Measurements from ENCODE around the gene MBD5. TPM values are rescaled to one million over a fixed set of nuclear protein-coding genes. Genes with fewer than 3 reads are reported as not detected.
"Not testable (repeated sequence)": the region's sequence is repeated elsewhere in the genome, so short reads cannot be mapped to it uniquely, and the experiment has no call there.

Gene MBD5
- total and polyA plus RNA-seq, 7 donors = 2.3 to 81.1 (median 67.0) TPM

DNA sequence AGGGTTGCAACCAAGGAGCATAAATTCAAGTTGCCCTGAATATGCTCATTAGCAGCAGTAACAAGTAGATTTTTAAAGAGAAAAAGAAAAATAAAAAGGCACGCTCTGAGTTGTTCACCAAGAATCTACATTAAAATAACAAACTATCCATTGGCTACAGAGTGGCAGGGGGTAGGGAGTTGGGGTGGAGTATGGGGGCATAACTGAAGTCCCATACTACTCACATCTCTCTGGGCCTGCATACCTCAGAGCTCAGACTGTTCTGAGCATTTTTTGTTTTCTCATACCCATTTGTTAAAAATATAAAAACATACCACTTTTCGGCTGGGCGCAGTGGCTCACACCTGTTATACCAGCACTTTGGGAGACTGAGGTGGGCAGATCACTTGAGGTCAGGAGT lies 31.8 kb upstream of the MBD5 start:
- TF ChIP-seq POLR2AphosphoS5 (IDR thresholded peaks at IDR 0.05) (no peak), EP300 (IDR thresholded peaks at IDR 0.05) (no peak), POLR2A (IDR thresholded peaks at IDR 0.05) (no peak)
- TF ChIP-seq, protein P1, sequence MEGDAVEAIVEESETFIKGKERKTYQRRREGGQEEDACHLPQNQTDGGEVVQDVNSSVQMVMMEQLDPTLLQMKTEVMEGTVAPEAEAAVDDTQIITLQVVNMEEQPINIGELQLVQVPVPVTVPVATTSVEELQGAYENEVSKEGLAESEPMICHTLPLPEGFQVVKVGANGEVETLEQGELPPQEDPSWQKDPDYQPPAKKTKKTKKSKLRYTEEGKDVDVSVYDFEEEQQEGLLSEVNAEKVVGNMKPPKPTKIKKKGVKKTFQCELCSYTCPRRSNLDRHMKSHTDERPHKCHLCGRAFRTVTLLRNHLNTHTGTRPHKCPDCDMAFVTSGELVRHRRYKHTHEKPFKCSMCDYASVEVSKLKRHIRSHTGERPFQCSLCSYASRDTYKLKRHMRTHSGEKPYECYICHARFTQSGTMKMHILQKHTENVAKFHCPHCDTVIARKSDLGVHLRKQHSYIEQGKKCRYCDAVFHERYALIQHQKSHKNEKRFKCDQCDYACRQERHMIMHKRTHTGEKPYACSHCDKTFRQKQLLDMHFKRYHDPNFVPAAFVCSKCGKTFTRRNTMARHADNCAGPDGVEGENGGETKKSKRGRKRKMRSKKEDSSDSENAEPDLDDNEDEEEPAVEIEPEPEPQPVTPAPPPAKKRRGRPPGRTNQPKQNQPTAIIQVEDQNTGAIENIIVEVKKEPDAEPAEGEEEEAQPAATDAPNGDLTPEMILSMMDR (IDR thresholded peaks at IDR 0.05) = no peak
- intact Hi-C loops (cut with DNase I) = no loop called here
- Histone ChIP-seq H3K4me3 (no peak overlapping the region), H3K27me3 (no peaks in the 10 kb centered on the region), H3K4me1 (peaks cover 0 to 5% (median 2%) of the 10 kb centered on the region in 4 donors), H3K9me3 (no peaks in the 10 kb centered on the region), H3K27ac (no peak overlapping the region), H3K36me3 (no peaks in the 10 kb centered on the region)
- no peak for DNase-seq
- 93 to 95% methylated on average over 3 of the region's 3 CpGs for WGBS, 2 donors

DNA sequence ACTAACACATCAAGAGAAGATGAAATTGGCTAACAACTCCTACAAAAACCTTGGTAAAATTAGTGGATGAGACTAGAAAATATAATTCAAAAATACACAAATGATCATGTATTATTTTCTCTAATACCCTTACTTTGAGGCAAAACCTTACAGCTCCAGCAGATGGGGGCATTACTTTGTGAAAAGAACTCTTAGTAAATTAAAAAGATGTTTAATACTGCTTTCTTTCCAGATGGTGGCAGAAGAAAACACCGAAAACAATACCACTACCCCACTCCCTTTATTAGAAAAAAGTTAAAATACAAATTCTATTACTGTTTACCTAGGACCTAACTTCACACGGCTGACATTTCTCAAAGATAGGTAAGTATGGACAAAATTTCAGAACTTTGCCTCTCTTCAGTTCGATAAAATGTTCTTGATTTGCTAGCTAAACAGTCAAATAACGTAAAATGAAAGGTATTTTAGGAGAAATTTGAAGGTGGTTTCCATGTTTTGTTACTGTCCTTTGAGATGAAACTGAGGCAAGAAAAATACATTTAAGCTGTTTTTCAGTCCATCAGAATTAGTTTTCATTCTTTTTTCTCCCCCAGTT lies 31.0 kb upstream of the MBD5 start:
- Histone ChIP-seq H3K27ac (no peak overlapping the region), H3K36me3 (no peaks in the 10 kb centered on the region), H3K9me3 (no peaks in the 10 kb centered on the region), H3K27me3 (no peaks in the 10 kb centered on the region), H3K4me1 (peaks cover 0 to 5% (median 2%) of the 10 kb centered on the region in 4 donors), H3K4me3 (no peak overlapping the region)
- WGBS, 2 donors = 62 to 74% methylated on average over 4 of the region's 4 CpGs
- intact Hi-C loops (cut with DNase I) = loop anchor here (2.0 to 5.0 kb wide), 2 partner anchors 212 to 519 kb away; no protein-coding TSS in a partner anchor
- DNase-seq = no peak
- no peak for TF ChIP-seq EP300 (IDR thresholded peaks at IDR 0.05)
- TF ChIP-seq, protein P1 (IDR thresholded peaks at IDR 0.05) = peak; percentile 56 to 75 (median 63)

DNA sequence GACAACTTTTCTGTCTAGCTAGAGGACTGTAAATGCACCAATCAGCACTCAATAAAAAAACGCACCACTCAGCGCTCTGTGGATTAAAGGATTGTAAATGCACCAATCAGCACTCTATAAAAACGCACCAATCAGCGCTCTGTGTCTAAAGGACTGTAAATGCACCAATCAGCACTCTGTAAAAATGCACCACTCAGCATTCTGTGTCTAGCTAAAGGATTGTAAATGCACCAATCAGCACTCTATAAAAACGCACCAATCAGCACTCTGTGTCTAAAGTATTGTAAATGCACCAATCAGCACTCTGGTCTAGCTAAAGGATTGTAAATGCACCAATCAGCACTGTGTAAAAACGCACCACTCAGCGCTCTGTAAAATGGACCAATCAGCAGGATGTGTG lies 25.9 kb upstream of the MBD5 start:
- H3K4me1 ChIP-seq = peaks cover 0 to 15% (median 6%) of the 10 kb centered on the region in 4 donors
- H3K27me3 ChIP-seq, H3K27ac ChIP-seq, DNase-seq, H3K9me3 ChIP-seq, H3K36me3 ChIP-seq, H3K4me3 ChIP-seq: not testable (repeated sequence)
- WGBS, 2 donors = 97 to 98% methylated on average over 7 of the region's 7 CpGs
- intact Hi-C loops (cut with DNase I) = loop anchor here (5.0 kb wide), 1 partner anchor 207 kb away; no protein-coding TSS in a partner anchor

DNA sequence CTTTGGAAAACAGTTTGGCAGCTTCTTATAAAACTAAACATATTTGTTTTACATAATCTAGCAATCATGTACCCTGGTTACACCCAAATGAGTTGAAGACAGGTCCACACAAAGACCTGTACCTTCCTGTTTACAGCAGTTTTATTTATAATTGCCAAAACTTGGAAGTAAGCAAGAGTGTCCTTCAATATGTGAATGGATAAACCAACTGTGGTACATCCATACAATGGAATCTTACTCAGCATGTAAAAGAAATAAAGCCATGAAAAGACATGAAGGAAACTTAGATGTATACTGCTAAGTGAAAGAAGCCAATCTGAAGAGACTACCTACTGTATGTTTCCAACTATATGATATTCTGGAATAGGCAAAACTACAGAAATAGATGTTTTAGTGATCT lies 24.1 kb upstream of the MBD5 start:
- intact Hi-C loops (cut with DNase I) = no loop called here
- peaks cover 0 to 15% (median 6%) of the 10 kb centered on the region in 4 donors for H3K4me1 ChIP-seq
- TF ChIP-seq POLR2AphosphoS5 (IDR thresholded peaks at IDR 0.05) (no peak), POLR2A (IDR thresholded peaks at IDR 0.05) (no peak), EP300 (IDR thresholded peaks at IDR 0.05) (no peak)
- TF ChIP-seq, protein P1 (IDR thresholded peaks at IDR 0.05) = no peak
- H3K27ac ChIP-seq = no peak overlapping the region
- no peaks in the 10 kb centered on the region for H3K27me3 ChIP-seq
- H3K36me3 ChIP-seq = peaks cover 0 to 4% (median 0%) of the 10 kb centered on the region in 4 donors
- H3K4me3 ChIP-seq = no peak overlapping the region
- H3K9me3 ChIP-seq = no peaks in the 10 kb centered on the region
- DNase-seq = no peak

DNA sequence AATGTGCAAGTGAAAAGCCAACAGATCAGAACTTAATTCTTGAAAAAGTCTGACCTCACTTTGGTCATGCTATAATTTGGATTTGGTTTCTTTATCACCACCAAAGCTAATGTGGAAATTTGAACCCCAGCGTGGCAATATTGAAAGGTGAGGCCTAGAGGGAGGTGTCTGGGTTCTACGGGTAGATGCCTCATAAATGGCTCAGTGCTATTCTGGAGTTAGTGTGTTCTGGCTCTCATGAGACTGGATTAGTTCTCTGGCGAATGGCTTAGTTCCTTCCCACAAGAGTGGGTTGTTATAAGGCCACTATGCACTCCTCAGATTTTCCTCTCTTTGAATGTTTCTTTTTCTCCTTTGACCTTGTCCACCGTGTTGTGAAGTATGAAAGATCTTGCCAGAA lies 22.7 kb upstream of the MBD5 start:
- peaks cover 0 to 4% (median 0%) of the 10 kb centered on the region in 4 donors for H3K36me3 ChIP-seq
- intact Hi-C loops (cut with DNase I) = no loop called here
- DNase-seq = no peak
- H3K27me3 ChIP-seq = no peaks in the 10 kb centered on the region
- no peaks in the 10 kb centered on the region for H3K9me3 ChIP-seq
- no peak overlapping the region for H3K27ac ChIP-seq
- H3K4me1 ChIP-seq = peaks cover 0 to 13% (median 5%) of the 10 kb centered on the region in 4 donors
- H3K4me3 ChIP-seq = no peak overlapping the region
- TF ChIP-seq POLR2A (IDR thresholded peaks at IDR 0.05) (no peak), POLR2AphosphoS5 (IDR thresholded peaks at IDR 0.05) (no peak)
- WGBS, 2 donors = 85 to 92% methylated on average over 4 of the region's 4 CpGs

DNA sequence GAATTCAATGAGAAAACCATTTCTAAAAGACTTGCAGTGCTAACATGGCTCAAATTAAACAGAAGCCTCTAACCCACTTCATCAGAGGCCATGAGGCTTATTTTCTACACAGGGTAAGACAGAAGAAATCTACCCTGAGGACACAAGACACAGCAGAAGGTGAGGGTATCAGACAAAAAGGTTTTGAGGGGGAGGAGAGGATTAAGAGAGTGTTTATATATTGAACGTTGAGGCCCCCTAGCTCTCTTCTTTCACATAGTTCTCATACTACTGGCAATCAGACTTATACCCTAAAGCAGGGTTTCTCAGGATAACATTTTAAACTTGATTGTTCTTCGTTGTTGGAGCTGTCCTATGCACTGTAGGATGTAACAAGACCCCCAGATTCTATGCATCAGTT lies 21.8 kb upstream of the MBD5 start:
- H3K27me3 ChIP-seq = no peaks in the 10 kb centered on the region
- TF ChIP-seq EP300 (IDR thresholded peaks at IDR 0.05) = no peak
- TF ChIP-seq POLR2AphosphoS5 (IDR thresholded peaks at IDR 0.05) = no peak
- TF ChIP-seq POLR2A (IDR thresholded peaks at IDR 0.05) = no peak
- TF ChIP-seq, protein P1 (IDR thresholded peaks at IDR 0.05) = no peak
- intact Hi-C loops (cut with DNase I) = no loop called here
- DNase-seq = no peak
- 78 to 87% methylated on average over 2 of the region's 2 CpGs for WGBS, 2 donors
- no peak overlapping the region for H3K4me3 ChIP-seq
- peaks cover 0 to 4% (median 0%) of the 10 kb centered on the region in 4 donors for H3K36me3 ChIP-seq
- no peaks in the 10 kb centered on the region for H3K9me3 ChIP-seq
- no peak overlapping the region for H3K27ac ChIP-seq
- peaks cover 0 to 13% (median 5%) of the 10 kb centered on the region in 4 donors for H3K4me1 ChIP-seq
